ENCODE results near the gene CAMTA1. TPM values are rescaled to one million over a fixed set of nuclear protein-coding genes. Genes with fewer than 3 reads are reported as not detected.
"Not testable (repeated sequence)": the region's sequence is repeated elsewhere in the genome, so short reads cannot be mapped to it uniquely, and the experiment has no call there.

The CAMTA1 gene
- total RNA-seq, 1 donor from 2014 or later = 77.6 TPM

GRCh38 chr1:7594714-7595295 lies 809.6 kb downstream of the CAMTA1 start:
- no peak for FAIRE-seq
- Histone ChIP-seq H3K9me3 (ENCODE audit: insufficient read depth, low read depth, low read length) (no peaks in the 10 kb centered on the region), H3K4me1 (ENCODE audit: insufficient read depth, low read length) (no peaks in the 10 kb centered on the region), H3K79me2 (ENCODE audit: insufficient read depth, low read length) (no peaks in the 10 kb centered on the region), H2AFZ (ENCODE audit: low read depth, low read length) (no peak overlapping the region), H3K36me3 (ENCODE audit: insufficient read depth, low read length) (no peaks in the 10 kb centered on the region), H4K20me1 (ENCODE audit: insufficient read depth, low read length) (no peaks in the 10 kb centered on the region), H3K4me3 (ENCODE audit: insufficient read depth, low read depth, low read length) (no peak overlapping the region), H3K9ac (ENCODE audit: low read length) (no peak overlapping the region), H3K27me3 (ENCODE audit: insufficient read depth, low read length) (no peaks in the 10 kb centered on the region), H3K4me2 (ENCODE audit: low read length) (no peak overlapping the region), H3K27ac (ENCODE audit: low read depth, low read length) (no peak overlapping the region)
- H3K27me3 Mint-ChIP-seq (ENCODE audit: low read depth, unreplicated experiment) = peaks cover 46% of the 10 kb centered on the region
- DNase-seq (ENCODE audit: low read depth) = no peak
- H3K36me3 Mint-ChIP-seq (ENCODE audit: low read depth, unreplicated experiment) = no peaks in the 10 kb centered on the region
- H3K4me3 Mint-ChIP-seq (ENCODE audit: unreplicated experiment) = no peak overlapping the region
- peaks cover 8% of the 10 kb centered on the region for H3K9me3 Mint-ChIP-seq (ENCODE audit: unreplicated experiment)
- H3K27ac Mint-ChIP-seq (ENCODE audit: unreplicated experiment) = no peak overlapping the region
- H3K4me1 Mint-ChIP-seq (ENCODE audit: low read depth, unreplicated experiment) = peaks cover 6% of the 10 kb centered on the region
- no peak for TF ChIP-seq EZH2 (IDR thresholded peaks at IDR 0.05; ENCODE audit: insufficient read depth, low read length)
- TF ChIP-seq, protein P1, sequence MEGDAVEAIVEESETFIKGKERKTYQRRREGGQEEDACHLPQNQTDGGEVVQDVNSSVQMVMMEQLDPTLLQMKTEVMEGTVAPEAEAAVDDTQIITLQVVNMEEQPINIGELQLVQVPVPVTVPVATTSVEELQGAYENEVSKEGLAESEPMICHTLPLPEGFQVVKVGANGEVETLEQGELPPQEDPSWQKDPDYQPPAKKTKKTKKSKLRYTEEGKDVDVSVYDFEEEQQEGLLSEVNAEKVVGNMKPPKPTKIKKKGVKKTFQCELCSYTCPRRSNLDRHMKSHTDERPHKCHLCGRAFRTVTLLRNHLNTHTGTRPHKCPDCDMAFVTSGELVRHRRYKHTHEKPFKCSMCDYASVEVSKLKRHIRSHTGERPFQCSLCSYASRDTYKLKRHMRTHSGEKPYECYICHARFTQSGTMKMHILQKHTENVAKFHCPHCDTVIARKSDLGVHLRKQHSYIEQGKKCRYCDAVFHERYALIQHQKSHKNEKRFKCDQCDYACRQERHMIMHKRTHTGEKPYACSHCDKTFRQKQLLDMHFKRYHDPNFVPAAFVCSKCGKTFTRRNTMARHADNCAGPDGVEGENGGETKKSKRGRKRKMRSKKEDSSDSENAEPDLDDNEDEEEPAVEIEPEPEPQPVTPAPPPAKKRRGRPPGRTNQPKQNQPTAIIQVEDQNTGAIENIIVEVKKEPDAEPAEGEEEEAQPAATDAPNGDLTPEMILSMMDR (IDR thresholded peaks at IDR 0.05; ENCODE audit: insufficient read depth, low read depth, low read length) = no peak

GRCh38 chr1:7595336-7595735 lies 810.1 kb downstream of the CAMTA1 start:
- peaks cover 12% of the 10 kb centered on the region for H3K9me3 Mint-ChIP-seq (ENCODE audit: unreplicated experiment)
- H3K4me3 Mint-ChIP-seq (ENCODE audit: unreplicated experiment) = no peak overlapping the region
- H3K4me3 ChIP-seq (ENCODE audit: insufficient read depth, low read depth, low read length) = no peak overlapping the region
- no peaks in the 10 kb centered on the region for H3K36me3 Mint-ChIP-seq (ENCODE audit: low read depth, unreplicated experiment)
- FAIRE-seq (no peak), DNase-seq (ENCODE audit: low read depth) (no peak)
- no peak overlapping the region for H2AFZ ChIP-seq (ENCODE audit: low read depth, low read length)
- H3K27ac Mint-ChIP-seq (ENCODE audit: unreplicated experiment) = no peak overlapping the region
- H3K27ac ChIP-seq (ENCODE audit: low read depth, low read length) = no peak overlapping the region
- peaks cover 50% of the 10 kb centered on the region for H3K27me3 Mint-ChIP-seq (ENCODE audit: low read depth, unreplicated experiment)
- H3K4me2 ChIP-seq (ENCODE audit: low read length) = no peak overlapping the region
- no peaks in the 10 kb centered on the region for H3K36me3 ChIP-seq (ENCODE audit: insufficient read depth, low read length)
- no peaks in the 10 kb centered on the region for H3K9me3 ChIP-seq (ENCODE audit: insufficient read depth, low read depth, low read length)
- H3K79me2 ChIP-seq (ENCODE audit: insufficient read depth, low read length) = no peaks in the 10 kb centered on the region
- TF ChIP-seq EZH2 (IDR thresholded peaks at IDR 0.05; ENCODE audit: insufficient read depth, low read length) = no peak
- TF ChIP-seq, protein P1 (IDR thresholded peaks at IDR 0.05; ENCODE audit: insufficient read depth, low read depth, low read length) = no peak
- no peaks in the 10 kb centered on the region for H4K20me1 ChIP-seq (ENCODE audit: insufficient read depth, low read length)
- H3K9ac ChIP-seq (ENCODE audit: low read length) = no peak overlapping the region
- no peaks in the 10 kb centered on the region for H3K4me1 ChIP-seq (ENCODE audit: insufficient read depth, low read length)
- H3K4me1 Mint-ChIP-seq (ENCODE audit: low read depth, unreplicated experiment) = peaks cover 3% of the 10 kb centered on the region
- H3K27me3 ChIP-seq (ENCODE audit: insufficient read depth, low read length) = no peaks in the 10 kb centered on the region

DNA sequence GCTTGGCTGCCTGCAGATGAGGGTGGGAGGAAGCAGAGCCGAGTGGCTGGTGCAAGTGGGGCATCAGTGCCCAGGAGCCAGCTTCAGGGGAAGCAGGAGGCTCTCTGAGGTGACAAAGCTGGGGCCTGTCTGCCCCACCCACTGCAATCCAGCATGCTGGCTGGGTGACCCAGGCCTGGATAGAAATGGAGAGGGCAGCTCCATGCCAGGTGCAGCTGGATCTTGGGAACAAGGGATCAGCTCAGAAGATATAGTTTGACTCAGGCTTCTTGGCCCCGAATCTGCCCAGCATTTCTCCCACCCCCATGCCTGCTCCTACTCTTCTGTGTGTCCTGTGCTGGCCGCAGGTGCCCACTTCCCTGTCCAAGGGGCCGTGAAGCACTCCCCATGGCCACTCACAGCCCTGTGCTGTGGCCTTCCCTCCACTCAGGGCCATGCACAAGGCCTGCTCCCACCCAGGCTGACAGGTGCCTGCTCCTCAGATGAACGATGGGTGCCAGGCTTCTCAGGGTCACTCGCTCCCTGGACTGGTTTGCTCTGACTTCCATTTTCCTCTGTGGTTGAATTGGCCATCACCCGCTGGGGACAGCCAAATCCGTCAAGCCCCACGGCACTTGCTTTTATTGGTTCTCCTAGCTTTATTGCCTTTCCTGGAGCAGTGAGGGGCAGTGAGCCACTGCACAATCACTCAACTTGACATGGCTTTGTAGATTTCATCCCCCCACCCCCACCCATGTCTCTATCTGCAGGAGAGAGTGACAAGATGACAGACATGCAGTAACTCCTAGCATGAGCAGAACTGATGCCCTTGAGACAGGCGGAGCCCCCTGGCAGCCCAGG lies 811.1 kb downstream of the CAMTA1 start:
- no peak overlapping the region for H3K27ac ChIP-seq (ENCODE audit: low read depth, low read length)
- Mint-ChIP-seq H3K27me3 (ENCODE audit: low read depth, unreplicated experiment) (peaks cover 46% of the 10 kb centered on the region), H3K9me3 (ENCODE audit: unreplicated experiment) (peaks cover 12% of the 10 kb centered on the region), H3K4me3 (ENCODE audit: unreplicated experiment) (no peak overlapping the region), H3K4me1 (ENCODE audit: low read depth, unreplicated experiment) (no peaks in the 10 kb centered on the region), H3K27ac (ENCODE audit: unreplicated experiment) (no peak overlapping the region), H3K36me3 (ENCODE audit: low read depth, unreplicated experiment) (no peaks in the 10 kb centered on the region)
- no peaks in the 10 kb centered on the region for H3K9me3 ChIP-seq (ENCODE audit: insufficient read depth, low read depth, low read length)
- no peaks in the 10 kb centered on the region for H3K27me3 ChIP-seq (ENCODE audit: insufficient read depth, low read length)
- FAIRE-seq = no peak
- no peak for TF ChIP-seq EZH2 (IDR thresholded peaks at IDR 0.05; ENCODE audit: insufficient read depth, low read length)
- TF ChIP-seq, protein P1 (IDR thresholded peaks at IDR 0.05; ENCODE audit: insufficient read depth, low read depth, low read length) = no peak
- H4K20me1 ChIP-seq (ENCODE audit: insufficient read depth, low read length) = no peaks in the 10 kb centered on the region
- no peaks in the 10 kb centered on the region for H3K4me1 ChIP-seq (ENCODE audit: insufficient read depth, low read length)
- no peak overlapping the region for H3K4me3 ChIP-seq (ENCODE audit: insufficient read depth, low read depth, low read length)
- no peak overlapping the region for H2AFZ ChIP-seq (ENCODE audit: low read depth, low read length)
- H3K4me2 ChIP-seq (ENCODE audit: low read length) = no peak overlapping the region
- DNase-seq (ENCODE audit: low read depth) = no peak
- H3K36me3 ChIP-seq (ENCODE audit: insufficient read depth, low read length) = no peaks in the 10 kb centered on the region
- H3K9ac ChIP-seq (ENCODE audit: low read length) = no peak overlapping the region
- H3K79me2 ChIP-seq (ENCODE audit: insufficient read depth, low read length) = no peaks in the 10 kb centered on the region

DNA sequence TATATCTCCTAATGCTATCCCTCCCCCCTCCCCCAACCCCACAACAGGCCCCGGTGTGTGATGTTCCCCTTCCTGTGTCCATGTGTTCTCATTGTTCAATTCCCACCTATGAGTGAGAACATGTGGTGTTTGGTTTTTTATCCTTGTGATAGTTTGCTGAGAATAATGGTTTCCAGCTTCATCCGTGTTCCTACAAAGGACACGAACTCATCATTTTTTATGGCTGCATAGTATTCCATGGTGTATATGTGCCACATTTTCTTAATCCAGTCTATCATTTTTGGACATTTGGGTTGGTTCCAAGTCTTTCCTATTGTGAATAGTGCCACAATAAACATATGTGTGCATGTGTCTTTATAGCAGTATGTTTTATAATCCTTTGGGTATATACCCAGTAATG lies 812.8 kb downstream of the CAMTA1 start:
- not testable (repeated sequence) for H3K36me3 Mint-ChIP-seq (ENCODE audit: low read depth, unreplicated experiment); H3K4me1 ChIP-seq (ENCODE audit: insufficient read depth, low read length); H3K9ac ChIP-seq (ENCODE audit: low read length); DNase-seq (ENCODE audit: low read depth); H3K27me3 ChIP-seq (ENCODE audit: insufficient read depth, low read length); H2AFZ ChIP-seq (ENCODE audit: low read depth, low read length); H3K9me3 ChIP-seq (ENCODE audit: insufficient read depth, low read depth, low read length); H3K36me3 ChIP-seq (ENCODE audit: insufficient read depth, low read length); H3K4me2 ChIP-seq (ENCODE audit: low read length); H3K27ac Mint-ChIP-seq (ENCODE audit: unreplicated experiment); H3K27ac ChIP-seq (ENCODE audit: low read depth, low read length); H3K4me1 Mint-ChIP-seq (ENCODE audit: low read depth, unreplicated experiment); H4K20me1 ChIP-seq (ENCODE audit: insufficient read depth, low read length); H3K4me3 ChIP-seq (ENCODE audit: insufficient read depth, low read depth, low read length); FAIRE-seq; H3K4me3 Mint-ChIP-seq (ENCODE audit: unreplicated experiment); H3K79me2 ChIP-seq (ENCODE audit: insufficient read depth, low read length)
- Mint-ChIP-seq H3K27me3 (ENCODE audit: low read depth, unreplicated experiment) (peaks cover 42% of the 10 kb centered on the region), H3K9me3 (ENCODE audit: unreplicated experiment) (peaks cover 12% of the 10 kb centered on the region)

Data from astrocyte (in vitro differentiated cells and primary cell).